HG02840 (cell line): ENCODE measurements around the gene SP140L.

ENCODE experiments used
- ATAC-seq: cut with Tn5 transposase; IDR thresholded peaks from one replicate; pipeline ENCODE4 v1.9.1; 2021; ENCODE audit warnings: mild to moderate bottlenecking, moderate library complexity, moderate number of reproducible peaks; ENCODE audit not compliant: unreplicated experiment, low FRiP score

The SP140L gene

GRCh38 chr2:230447455-230448451 is 120.8 kb downstream of the SP140L start:
- ATAC-seq, result peak; percentile 73

GRCh38 chr2:230449901-230450467 is 123.0 kb downstream of the SP140L start:
- ATAC-seq, result no peak

DNA sequence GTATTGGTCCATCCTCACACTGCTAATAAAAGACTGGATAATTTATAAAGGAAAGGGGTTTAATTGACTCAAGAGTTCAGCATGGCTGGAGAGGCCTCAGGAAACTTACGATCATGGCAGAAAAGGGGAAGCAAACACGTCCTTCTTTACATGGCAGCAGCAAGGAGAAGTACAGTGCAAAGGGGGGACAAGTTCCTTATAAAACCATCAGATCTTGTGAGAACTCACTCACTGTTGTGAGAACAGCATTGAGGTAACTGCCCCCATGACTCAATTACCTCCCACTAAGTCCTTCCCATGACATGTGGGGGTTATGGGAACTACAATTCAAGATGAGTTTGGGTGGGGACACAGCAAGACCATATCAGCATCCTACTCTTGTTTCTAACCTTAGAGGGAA is 126.0 kb downstream of the SP140L start:
- ATAC-seq, result no peak
